H9 (cell line): ENCODE measurements around the gene NTF3. TPM values are rescaled to one million over a fixed set of nuclear protein-coding genes. Genes with fewer than 3 reads are reported as not detected.

Source experiments
- DNase-seq: peaks from one replicate; pipeline ENCODE4 v3.0.0-alpha.2; 2017
- H2AFZ ChIP-seq: one replicate; pipeline ENCODE4 v1.6.1; 2013; ENCODE audit warnings: mild to moderate bottlenecking, low read length, control low read depth, moderate library complexity
- H2AK5ac ChIP-seq: 2 replicates; pipeline ENCODE4 v1.6.1; 2013; ENCODE audit warnings: low read length, control low read depth, mixed read lengths; ENCODE audit not compliant: insufficient read length
- H2BK120ac ChIP-seq: one replicate; pipeline ENCODE4 v1.6.1; 2013; ENCODE audit warnings: low read depth, mild to moderate bottlenecking, low read length, control low read depth, inconsistent platforms; ENCODE audit not compliant: poor library complexity, severe bottlenecking
- H2BK12ac ChIP-seq: 2 replicates; pipeline ENCODE4 v1.6.1; 2013; ENCODE audit warnings: low read length, control low read depth, mixed read lengths, low read depth; ENCODE audit not compliant: insufficient read length
- H2BK15ac ChIP-seq: 2 replicates; pipeline ENCODE4 v1.6.1; 2013; ENCODE audit warnings: low read depth, low read length, control low read depth
- H2BK20ac ChIP-seq: one replicate; pipeline ENCODE4 v1.6.1; 2013; ENCODE audit warnings: low read depth, mild to moderate bottlenecking, low read length, control low read depth, inconsistent platforms; ENCODE audit not compliant: poor library complexity, severe bottlenecking
- H2BK5ac ChIP-seq: 2 replicates; pipeline ENCODE4 v1.6.1; 2013; ENCODE audit warnings: low read length, control low read depth, mixed read lengths; ENCODE audit not compliant: insufficient read length
- H3K14ac ChIP-seq: 2 replicates; pipeline ENCODE4 v1.6.1; 2013; ENCODE audit warnings: low read length, control low read depth; ENCODE audit not compliant: insufficient read depth
- H3K18ac ChIP-seq: 2 replicates; pipeline ENCODE4 v1.6.1; 2013; ENCODE audit warnings: low read depth, mild to moderate bottlenecking, mixed read lengths, low read length, control low read depth; ENCODE audit not compliant: insufficient read length
- H3K23ac ChIP-seq: 2 replicates; pipeline ENCODE4 v1.6.1; 2013; ENCODE audit warnings: low read length, control low read depth, mixed read lengths, low read depth; ENCODE audit not compliant: insufficient read length
- H3K23me2 ChIP-seq: 2 replicates; pipeline ENCODE4 v1.6.1; 2013; ENCODE audit warnings: low read depth, mild to moderate bottlenecking, mixed read lengths, low read length, control low read depth; ENCODE audit not compliant: insufficient read length, poor library complexity, severe bottlenecking
- H3K27ac ChIP-seq: 2 replicates; pipeline ENCODE4 v1.5.1; 2013; ENCODE audit warnings: low read length, control low read depth, mixed read lengths, low read depth; ENCODE audit not compliant: insufficient read length
- H3K27me3 ChIP-seq: 2 replicates; pipeline ENCODE4 v1.6.1; 2013; ENCODE audit warnings: low read length, control low read depth, inconsistent platforms; ENCODE audit not compliant: insufficient read depth
- H3K4ac ChIP-seq: 2 replicates; pipeline ENCODE4 v1.6.1; 2013; ENCODE audit warnings: low read depth, mild to moderate bottlenecking, control low read depth, inconsistent platforms, low read length, moderate library complexity
- H3K4me1 ChIP-seq: 2 replicates; pipeline ENCODE4 v1.6.1; 2013; ENCODE audit warnings: low read length, control low read depth, inconsistent platforms; ENCODE audit not compliant: insufficient read depth
- H3K4me2 ChIP-seq: 2 replicates; pipeline ENCODE4 v1.6.1; 2013; ENCODE audit warnings: low read length, control low read depth, mixed read lengths; ENCODE audit not compliant: insufficient read length, insufficient read depth
- H3K56ac ChIP-seq: 2 replicates; pipeline ENCODE4 v1.6.1; 2013; ENCODE audit warnings: low read depth, mild to moderate bottlenecking, mixed read lengths, low read length, control low read depth; ENCODE audit not compliant: insufficient read length
- H3K79me1 ChIP-seq: 2 replicates; pipeline ENCODE4 v1.6.1; 2013; ENCODE audit warnings: low read depth, mild to moderate bottlenecking, moderate library complexity, low read length, control low read depth, inconsistent platforms; ENCODE audit not compliant: insufficient read depth, poor library complexity, severe bottlenecking
- H3K79me2 ChIP-seq: 2 replicates; pipeline ENCODE4 v1.6.1; 2013; ENCODE audit warnings: low read length, control low read depth, inconsistent platforms; ENCODE audit not compliant: insufficient read depth
- H3K9ac ChIP-seq: 2 replicates; pipeline ENCODE4 v1.6.1; 2013; ENCODE audit warnings: low read length, control low read depth, mixed read lengths; ENCODE audit not compliant: insufficient read length; ENCODE audit errors: extremely low read depth
- H3K9me3 ChIP-seq: one replicate; pipeline ENCODE4 v1.6.1; 2013; ENCODE audit warnings: low read depth, low read length, inconsistent platforms; ENCODE audit not compliant: control insufficient read depth
- H3T11ph ChIP-seq: one replicate; pipeline ENCODE4 v1.6.1; 2013; ENCODE audit warnings: mild to moderate bottlenecking, low read length, control low read depth, inconsistent platforms
- H4K20me1 ChIP-seq: one replicate; pipeline ENCODE4 v1.6.1; 2013; ENCODE audit not compliant: control insufficient read depth, insufficient read length, insufficient read depth
- H4K5ac ChIP-seq: 2 replicates; pipeline ENCODE4 v1.6.1; 2013; ENCODE audit warnings: low read depth, mild to moderate bottlenecking, mixed read lengths, low read length, control low read depth; ENCODE audit not compliant: insufficient read length
- H4K8ac ChIP-seq: replicated peaks from 2 replicates; pipeline ENCODE4 v1.6.1; 2013; ENCODE audit warnings: low read length, control low read depth, mixed read lengths, low read depth; ENCODE audit not compliant: insufficient read length
- H4K91ac ChIP-seq: 2 replicates; pipeline ENCODE4 v1.6.1; 2013; ENCODE audit warnings: low read depth, mild to moderate bottlenecking, moderate library complexity, mixed read lengths, low read length, control low read depth; ENCODE audit not compliant: insufficient read length
- H3K27ac Mint-ChIP-seq, 3 experiments: 2 replicates in 2 of 3; 3 replicates in 1 of 3; pipeline ENCODE4 v1.8.0; 2020 to 2021; ENCODE audit warnings: mixed read lengths in 3 of 3, mild to moderate bottlenecking in 1 of 3, moderate library complexity in 1 of 3
- H3K27me3 Mint-ChIP-seq: 2 replicates; pipeline ENCODE4 v1.8.0; 2021; ENCODE audit warnings: low read depth, mild to moderate bottlenecking, moderate library complexity, mixed read lengths
- H3K36me3 Mint-ChIP-seq, 3 experiments: 2 replicates in 2 of 3; 3 replicates in 1 of 3; pipeline ENCODE4 v1.8.0; 2020 to 2021; ENCODE audit warnings: low read depth in 3 of 3, mixed read lengths in 3 of 3; ENCODE audit not compliant: insufficient read depth in 1 of 3
- H3K4me1 Mint-ChIP-seq, 2 experiments: 2 replicates each; pipeline ENCODE4 v1.8.0; 2020; ENCODE audit warnings: mixed read lengths in 2 of 2
- H3K4me3 Mint-ChIP-seq, 2 experiments: 2 replicates in 1 of 2; 3 replicates in 1 of 2; pipeline ENCODE4 v1.8.0; 2020 to 2021; ENCODE audit warnings: mild to moderate bottlenecking in 2 of 2, mixed read lengths in 2 of 2, moderate library complexity in 1 of 2
- H3K9me3 Mint-ChIP-seq, 2 experiments: 2 replicates in 1 of 2; 3 replicates in 1 of 2; pipeline ENCODE4 v1.8.0; 2020; ENCODE audit warnings: mild to moderate bottlenecking in 2 of 2, mixed read lengths in 2 of 2, moderate library complexity in 1 of 2
- CTCF ChIP-seq: fragments of 200-600 bp; sonication (generic); conservative IDR thresholded peaks from 3 replicates; pipeline ENCODE4 v1.8.0; 2021; ENCODE audit warnings: antibody characterized with exemption, mild to moderate bottlenecking
- WGBS: extraction: QIAGEN DNeasy Blood & Tissue Kit; methylation state at CpG from one replicate; pipeline ENCODE4 v1.1.7; 2013; ENCODE audit warnings: missing lambda C conversion rate, low lambda C conversion rate, mixed read lengths; ENCODE audit not compliant: insufficient read length; ENCODE audit errors: extremely low coverage; 5-methylcytosine and 5-hydroxymethylcytosine counted together
- total RNA-seq: library from RNA; stranded (reverse); gene quantifications from 2 replicates; pipeline ENCODE4 v1.2.1, GENCODE V29; 2021

Gene NTF3
- total RNA-seq, 1 experiment from 2014 or later = 0.48 TPM

GRCh38 chr12:5533368-5533767 is 101.5 kb downstream of the NTF3 start:
- no peak overlapping the region for H2BK20ac ChIP-seq
- H3K9me3 ChIP-seq = no peaks in the 10 kb centered on the region
- no peak overlapping the region for H2BK5ac ChIP-seq
- no peak overlapping the region for H3K56ac ChIP-seq
- no peak overlapping the region for H3K4me3 Mint-ChIP-seq
- no peak overlapping the region for H3K4me2 ChIP-seq
- H3K79me1 ChIP-seq = no peaks in the 10 kb centered on the region
- no peak overlapping the region for H4K91ac ChIP-seq
- H3K27ac Mint-ChIP-seq = no peak overlapping the region; a peak in 1 of 7 replicates
- H4K5ac ChIP-seq = no peak overlapping the region
- no peaks in the 10 kb centered on the region for H3K79me2 ChIP-seq
- H3K4ac ChIP-seq = no peak overlapping the region
- H3K4me1 Mint-ChIP-seq = peaks cover 18 to 21% of the 10 kb centered on the region in 2 experiments
- H2BK120ac ChIP-seq = no peak overlapping the region
- H2BK15ac ChIP-seq = no peak overlapping the region
- H3K23ac ChIP-seq = no peak overlapping the region
- no peaks in the 10 kb centered on the region; a peak in 1 of 7 replicates for H3K36me3 Mint-ChIP-seq
- WGBS = no CpG with 5 or more reads among the region's 3 CpGs
- no peak overlapping the region for H2AK5ac ChIP-seq
- H3K27me3 ChIP-seq = no peaks in the 10 kb centered on the region
- no peaks in the 10 kb centered on the region for H4K20me1 ChIP-seq
- no peaks in the 10 kb centered on the region; a peak in 1 of 5 replicates for H3K9me3 Mint-ChIP-seq
- H3T11ph ChIP-seq = no peak overlapping the region
- no peak for DNase-seq
- H3K27me3 Mint-ChIP-seq = peaks cover 11% of the 10 kb centered on the region
- no peak overlapping the region for H2BK12ac ChIP-seq
- H3K14ac ChIP-seq = no peak overlapping the region
- no peaks in the 10 kb centered on the region for H3K23me2 ChIP-seq
- no peak overlapping the region for H3K9ac ChIP-seq
- TF ChIP-seq CTCF = no peak
- H3K18ac ChIP-seq = no peak overlapping the region
- H3K27ac ChIP-seq = no peak overlapping the region
- peaks cover 4% of the 10 kb centered on the region; the same call in 1 of the 2 replicates for H3K4me1 ChIP-seq
- no peak overlapping the region for H4K8ac ChIP-seq
- H2AFZ ChIP-seq = no peak overlapping the region
